Parathyroid adenoma (tissue), 2 donors: ENCODE data around the gene KRT35.

Experiments
- H2AFZ ChIP-seq: fragments of 300-600 bp; sonication (generic); one replicate; pipeline ENCODE4 v1.7.0; 2017; ENCODE audit warnings: antibody characterized with exemption, mild to moderate bottlenecking
- H3K27ac ChIP-seq: fragments of 300-600 bp; sonication (generic); one replicate; pipeline ENCODE4 v1.7.0; 2017
- H3K27me3 ChIP-seq: fragments of 300-600 bp; sonication (generic); one replicate; pipeline ENCODE4 v1.7.0; 2017; ENCODE audit warnings: low read length; ENCODE audit not compliant: control insufficient read depth, insufficient read depth
- H3K36me3 ChIP-seq: fragments of 300-600 bp; sonication (generic); one replicate; pipeline ENCODE4 v1.7.0; 2017; ENCODE audit warnings: low read length; ENCODE audit not compliant: control insufficient read depth, insufficient read depth
- H3K4me1 ChIP-seq: fragments of 300-600 bp; sonication (generic); one replicate; pipeline ENCODE4 v1.7.0; 2017; ENCODE audit warnings: control low read depth
- H3K4me2 ChIP-seq: fragments of 300-600 bp; sonication (generic); one replicate; pipeline ENCODE4 v1.7.0; 2017; ENCODE audit warnings: low read length
- H3K4me3 ChIP-seq: fragments of 300-600 bp; sonication (generic); one replicate; pipeline ENCODE4 v1.7.0; 2017; ENCODE audit warnings: low read depth, low read length
- H3K79me2 ChIP-seq: fragments of 300-600 bp; sonication (generic); one replicate; pipeline ENCODE4 v1.7.0; 2017; ENCODE audit warnings: control low read depth
- H3K9ac ChIP-seq: fragments of 300-600 bp; sonication (generic); one replicate; pipeline ENCODE4 v1.7.0; 2017; ENCODE audit warnings: mild to moderate bottlenecking
- H3K9me3 ChIP-seq: fragments of 300-600 bp; sonication (generic); one replicate; pipeline ENCODE4 v1.7.0; 2017; ENCODE audit warnings: low read length; ENCODE audit not compliant: control insufficient read depth
- TF ChIP-seq, protein P1 (sequence below): fragments of 300-600 bp; sonication (generic); IDR thresholded peaks from one replicate; pipeline ENCODE4 v1.7.0; 2017; ENCODE audit warnings: antibody characterized with exemption, mild to moderate bottlenecking
- donor health status: primary hyperparathyroidism.

KRT35 gene

DNA sequence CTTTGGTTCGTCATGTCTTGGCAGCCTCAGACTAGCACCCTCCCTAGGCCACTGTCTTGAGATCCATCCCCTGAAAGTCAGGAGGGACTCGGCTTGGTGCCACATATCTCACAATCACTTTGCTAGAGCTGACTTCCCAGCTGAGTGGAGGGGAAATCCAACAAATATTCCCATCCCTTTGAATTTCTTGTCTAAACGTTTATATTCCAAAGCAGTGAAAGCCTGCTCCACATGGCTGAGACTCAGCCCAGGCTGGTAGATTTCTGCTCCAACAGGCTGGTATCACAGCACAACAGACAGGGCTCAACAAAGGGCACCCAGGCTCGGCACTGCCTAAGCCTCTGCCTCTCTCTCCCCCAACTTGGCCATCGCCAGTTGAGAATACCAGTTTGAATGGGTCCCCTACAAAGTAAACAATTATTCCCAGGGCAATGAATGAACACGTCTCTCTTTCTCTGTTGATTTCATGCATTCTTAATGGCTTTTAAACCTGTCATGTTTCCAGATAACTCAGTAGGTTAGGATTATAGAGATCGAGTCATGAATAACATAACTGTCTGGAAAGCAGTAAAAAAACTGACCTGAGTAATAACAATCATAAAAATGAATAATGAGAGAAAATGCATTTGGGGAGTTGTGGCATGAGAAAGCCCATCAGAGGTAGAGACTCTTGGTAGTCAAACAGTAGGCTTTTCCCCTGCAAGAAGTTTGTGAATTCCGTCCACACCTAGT lies 23.5 kb upstream of the KRT35 start:
- no peak overlapping the region for H3K27ac ChIP-seq
- H3K79me2 ChIP-seq = no peaks in the 10 kb centered on the region
- TF ChIP-seq, protein P1, sequence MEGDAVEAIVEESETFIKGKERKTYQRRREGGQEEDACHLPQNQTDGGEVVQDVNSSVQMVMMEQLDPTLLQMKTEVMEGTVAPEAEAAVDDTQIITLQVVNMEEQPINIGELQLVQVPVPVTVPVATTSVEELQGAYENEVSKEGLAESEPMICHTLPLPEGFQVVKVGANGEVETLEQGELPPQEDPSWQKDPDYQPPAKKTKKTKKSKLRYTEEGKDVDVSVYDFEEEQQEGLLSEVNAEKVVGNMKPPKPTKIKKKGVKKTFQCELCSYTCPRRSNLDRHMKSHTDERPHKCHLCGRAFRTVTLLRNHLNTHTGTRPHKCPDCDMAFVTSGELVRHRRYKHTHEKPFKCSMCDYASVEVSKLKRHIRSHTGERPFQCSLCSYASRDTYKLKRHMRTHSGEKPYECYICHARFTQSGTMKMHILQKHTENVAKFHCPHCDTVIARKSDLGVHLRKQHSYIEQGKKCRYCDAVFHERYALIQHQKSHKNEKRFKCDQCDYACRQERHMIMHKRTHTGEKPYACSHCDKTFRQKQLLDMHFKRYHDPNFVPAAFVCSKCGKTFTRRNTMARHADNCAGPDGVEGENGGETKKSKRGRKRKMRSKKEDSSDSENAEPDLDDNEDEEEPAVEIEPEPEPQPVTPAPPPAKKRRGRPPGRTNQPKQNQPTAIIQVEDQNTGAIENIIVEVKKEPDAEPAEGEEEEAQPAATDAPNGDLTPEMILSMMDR = no peak
- H3K27me3 ChIP-seq = no peaks in the 10 kb centered on the region
- no peaks in the 10 kb centered on the region for H3K36me3 ChIP-seq
- no peak overlapping the region for H3K4me2 ChIP-seq
- no peak overlapping the region for H2AFZ ChIP-seq
- no peaks in the 10 kb centered on the region for H3K4me1 ChIP-seq
- no peak overlapping the region for H3K4me3 ChIP-seq
- H3K9me3 ChIP-seq = no peaks in the 10 kb centered on the region
- H3K9ac ChIP-seq = no peak overlapping the region

DNA sequence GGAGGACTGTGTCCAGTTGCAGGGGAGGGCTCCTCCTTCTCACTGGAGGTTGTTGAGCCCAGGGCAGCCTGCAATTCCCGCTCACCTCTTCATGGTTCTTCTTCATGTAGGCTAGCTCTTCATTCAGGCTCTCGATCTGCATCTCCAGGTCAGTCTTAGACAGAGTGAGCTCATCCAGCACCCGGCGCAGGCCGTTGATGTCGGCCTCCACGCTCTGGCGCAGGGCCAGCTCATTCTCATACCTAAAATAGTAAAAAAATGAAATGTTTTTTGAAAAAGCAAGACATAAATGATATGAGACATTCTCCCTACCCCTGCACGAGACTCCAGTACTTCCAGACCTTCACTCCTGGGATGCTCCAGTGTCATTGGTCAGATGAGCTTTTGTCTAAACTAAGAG lies 22.3 kb upstream of the KRT35 start:
- no peaks in the 10 kb centered on the region for H3K4me1 ChIP-seq
- no peaks in the 10 kb centered on the region for H3K36me3 ChIP-seq
- H3K27me3 ChIP-seq = no peaks in the 10 kb centered on the region
- TF ChIP-seq, protein P1 = no peak
- no peaks in the 10 kb centered on the region for H3K79me2 ChIP-seq
- no peak overlapping the region for H3K9ac ChIP-seq
- no peaks in the 10 kb centered on the region for H3K9me3 ChIP-seq
- no peak overlapping the region for H3K4me2 ChIP-seq
- H2AFZ ChIP-seq = no peak overlapping the region
- H3K27ac ChIP-seq = no peak overlapping the region
- no peak overlapping the region for H3K4me3 ChIP-seq

DNA sequence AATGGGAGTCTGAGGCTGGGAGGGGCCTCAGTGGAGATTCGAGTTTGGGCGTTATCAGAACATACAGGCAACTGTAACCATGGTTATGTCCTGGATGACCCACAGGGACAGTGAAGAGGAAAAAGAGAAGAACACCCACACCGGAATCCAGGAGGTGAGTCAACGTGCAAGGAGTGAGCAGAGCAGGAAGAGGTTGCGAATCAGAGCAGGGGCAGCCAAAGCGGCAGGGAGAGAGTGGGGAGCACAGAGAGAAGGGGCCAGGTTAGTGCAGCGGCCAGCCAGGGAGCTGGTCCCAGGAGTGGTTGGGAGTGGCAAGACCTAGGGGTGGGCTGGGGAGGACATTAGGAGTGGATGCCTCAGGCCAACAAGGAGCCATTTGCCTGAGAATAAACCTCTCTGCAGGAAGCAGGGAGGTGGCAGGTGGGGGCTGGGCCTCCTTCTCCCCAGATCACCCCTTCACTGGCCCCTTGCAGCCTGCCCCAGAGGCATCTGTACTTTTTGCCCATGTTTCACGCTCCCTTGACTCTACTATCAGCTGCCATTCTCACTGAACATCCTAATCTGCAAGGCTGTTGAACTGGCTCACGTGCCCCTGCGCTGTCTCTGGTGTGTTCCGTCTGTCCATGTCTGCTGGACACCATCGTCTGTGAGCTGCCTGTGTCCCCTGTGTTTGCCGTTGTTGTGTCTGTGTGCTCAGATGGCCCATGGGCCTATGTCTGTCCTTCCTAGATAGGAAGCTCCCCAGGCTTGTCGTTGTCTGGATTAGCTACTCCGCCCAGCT lies 19.4 kb upstream of the KRT35 start:
- H3K9me3 ChIP-seq = no peaks in the 10 kb centered on the region
- no peak overlapping the region for H3K4me3 ChIP-seq
- H3K27me3 ChIP-seq = no peaks in the 10 kb centered on the region
- no peaks in the 10 kb centered on the region for H3K36me3 ChIP-seq
- no peak overlapping the region for H3K9ac ChIP-seq
- H3K79me2 ChIP-seq = no peaks in the 10 kb centered on the region
- H3K4me1 ChIP-seq = no peaks in the 10 kb centered on the region
- TF ChIP-seq, protein P1 = no peak
- H3K4me2 ChIP-seq = no peak overlapping the region
- no peak overlapping the region for H2AFZ ChIP-seq
- H3K27ac ChIP-seq = no peak overlapping the region

DNA sequence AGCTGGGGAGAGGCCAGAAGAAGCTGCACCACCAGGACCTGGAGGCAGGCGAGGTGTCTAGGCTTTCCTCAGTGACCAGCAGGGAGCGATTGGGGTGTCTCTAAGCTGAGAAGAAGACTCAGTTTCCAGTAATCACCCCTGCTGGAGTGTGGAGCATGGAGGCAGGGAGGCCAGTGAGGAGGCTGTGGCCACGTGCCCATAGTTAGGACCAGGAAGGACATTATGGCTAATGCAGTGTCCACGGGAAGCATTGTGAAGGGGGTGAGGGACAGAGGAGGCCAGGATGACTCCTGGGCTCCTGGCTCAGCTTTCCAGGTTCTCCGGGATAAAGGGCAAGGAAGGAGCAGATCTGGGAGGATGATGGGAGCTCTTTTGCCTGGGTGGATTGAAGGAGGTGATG lies 18.8 kb upstream of the KRT35 start:
- no peak overlapping the region for H3K4me2 ChIP-seq
- no peak overlapping the region for H3K9ac ChIP-seq
- no peak overlapping the region for H3K27ac ChIP-seq
- H3K79me2 ChIP-seq = no peaks in the 10 kb centered on the region
- H2AFZ ChIP-seq = no peak overlapping the region
- no peaks in the 10 kb centered on the region for H3K36me3 ChIP-seq
- H3K4me1 ChIP-seq = no peaks in the 10 kb centered on the region
- no peak overlapping the region for H3K4me3 ChIP-seq
- H3K9me3 ChIP-seq = no peaks in the 10 kb centered on the region
- TF ChIP-seq, protein P1 = no peak
- no peaks in the 10 kb centered on the region for H3K27me3 ChIP-seq
